MM.1S (cell line): ENCODE measurements around the gene ZMYND12.

Experiments
- EZH2phosphoT487 ChIP-seq: fragments of 300-600 bp; sonication (generic); IDR thresholded peaks from 2 replicates; pipeline ENCODE4 v1.6.1; 2018; ENCODE audit warnings: antibody characterized with exemption, low read length
- TF ChIP-seq, protein P1 (sequence below): fragments of 300-600 bp; sonication (generic); IDR thresholded peaks from 2 replicates; pipeline ENCODE4 v1.5.1; 2016; ENCODE audit warnings: antibody characterized with exemption, low read length, mixed read lengths

DNA sequence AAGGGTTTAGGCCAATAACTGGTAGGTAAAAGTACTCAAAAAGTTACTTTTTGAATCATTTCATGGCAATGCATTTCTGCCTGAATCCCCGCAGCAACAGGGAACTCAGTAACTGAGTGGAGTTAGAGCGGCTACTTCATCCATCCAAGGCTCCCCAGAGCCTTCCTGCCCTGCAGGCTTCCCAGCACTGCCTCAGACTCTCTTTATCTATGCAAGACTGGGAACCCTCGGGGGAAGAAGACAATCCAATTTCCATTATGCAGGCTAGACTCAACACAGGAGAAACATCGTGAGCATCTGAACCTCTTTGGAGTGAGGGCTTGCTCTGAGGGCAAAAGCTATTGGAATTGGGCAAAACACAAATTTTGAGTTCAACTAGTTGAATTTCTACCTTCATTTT, 23.1 kb downstream of the ZMYND12 start:
- TF ChIP-seq EZH2phosphoT487 = no peak
- TF ChIP-seq, protein P1, sequence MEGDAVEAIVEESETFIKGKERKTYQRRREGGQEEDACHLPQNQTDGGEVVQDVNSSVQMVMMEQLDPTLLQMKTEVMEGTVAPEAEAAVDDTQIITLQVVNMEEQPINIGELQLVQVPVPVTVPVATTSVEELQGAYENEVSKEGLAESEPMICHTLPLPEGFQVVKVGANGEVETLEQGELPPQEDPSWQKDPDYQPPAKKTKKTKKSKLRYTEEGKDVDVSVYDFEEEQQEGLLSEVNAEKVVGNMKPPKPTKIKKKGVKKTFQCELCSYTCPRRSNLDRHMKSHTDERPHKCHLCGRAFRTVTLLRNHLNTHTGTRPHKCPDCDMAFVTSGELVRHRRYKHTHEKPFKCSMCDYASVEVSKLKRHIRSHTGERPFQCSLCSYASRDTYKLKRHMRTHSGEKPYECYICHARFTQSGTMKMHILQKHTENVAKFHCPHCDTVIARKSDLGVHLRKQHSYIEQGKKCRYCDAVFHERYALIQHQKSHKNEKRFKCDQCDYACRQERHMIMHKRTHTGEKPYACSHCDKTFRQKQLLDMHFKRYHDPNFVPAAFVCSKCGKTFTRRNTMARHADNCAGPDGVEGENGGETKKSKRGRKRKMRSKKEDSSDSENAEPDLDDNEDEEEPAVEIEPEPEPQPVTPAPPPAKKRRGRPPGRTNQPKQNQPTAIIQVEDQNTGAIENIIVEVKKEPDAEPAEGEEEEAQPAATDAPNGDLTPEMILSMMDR = no peak
